HG02610 (cell line): ENCODE measurements around the gene TGM6.
A peak's percentile ranks its signal among the peaks of the same experiment; 100 is the strongest.

Experiments used
- ATAC-seq: cut with Tn5 transposase; IDR thresholded peaks from one replicate; pipeline ENCODE4 v1.9.1; 2021; ENCODE audit warnings: mild to moderate bottlenecking, moderate library complexity; ENCODE audit not compliant: unreplicated experiment

TGM6 gene

GRCh38 chr20:2451939-2452732 is 71.4 kb downstream of the TGM6 start:
- ATAC-seq, result no peak

- no peak for ATAC-seq
Observed at GRCh38 chr20:2453792-2454191, 73.1 kb downstream of the TGM6 start.

- no peak for ATAC-seq
Observed at GRCh38 chr20:2455771-2456497, 75.2 kb downstream of the TGM6 start.

- ATAC-seq, result no peak
Observed at GRCh38 chr20:2458919-2459499, 78.3 kb downstream of the TGM6 start.

- no peak for ATAC-seq
Observed at GRCh38 chr20:2459981-2460751, 79.5 kb downstream of the TGM6 start.

GRCh38 chr20:2460752-2461424 is 80.2 kb downstream of the TGM6 start:
- no peak for ATAC-seq

- ATAC-seq, result no peak
Observed at GRCh38 chr20:2462484-2462883, 81.8 kb downstream of the TGM6 start.

- no peak for ATAC-seq
Observed at GRCh38 chr20:2463616-2464365, 83.1 kb downstream of the TGM6 start.

GRCh38 chr20:2465100-2465499 is 84.4 kb downstream of the TGM6 start:
- no peak for ATAC-seq

GRCh38 chr20:2467412-2467811 is 86.7 kb downstream of the TGM6 start:
- no peak for ATAC-seq

GRCh38 chr20:2468581-2469407 is 88.1 kb downstream of the TGM6 start:
- ATAC-seq, result no peak

GRCh38 chr20:2469991-2470422 is 89.3 kb downstream of the TGM6 start:
- ATAC-seq, result peak; percentile 24

- ATAC-seq, result peak; percentile 98
Observed at GRCh38 chr20:2470423-2471193, 89.9 kb downstream of the TGM6 start, which contains the start of gene SNRPB. TSS of gene SNRPB (minus strand) at chr20:2470789. CDS start at chr20:2470690, 99 bp downstream.

GRCh38 chr20:2473516-2473915 is 92.8 kb downstream of the TGM6 start:
- no peak for ATAC-seq

GRCh38 chr20:2475850-2476741 is 95.4 kb downstream of the TGM6 start:
- no peak for ATAC-seq

GRCh38 chr20:2476742-2477615 is 96.3 kb downstream of the TGM6 start:
- no peak for ATAC-seq
